ENCODE results near the gene DNHD1.

- TF ChIP-seq TAF1 (IDR thresholded peaks at IDR 0.05; ENCODE audit: borderline replicate concordance, insufficient read depth, low read length) (no peak), SIN3A (IDR thresholded peaks at IDR 0.05; ENCODE audit: borderline replicate concordance, insufficient read depth, low read length) (no peak), POLR2AphosphoS5 (IDR thresholded peaks at IDR 0.05; ENCODE audit: low read depth, low read length) (0 out of 2 replicates have a peak, but pooled peaks have one; percentile 23), FOXP2 (optimal IDR thresholded peaks at IDR 0.05; ENCODE audit: borderline replicate concordance, extremely low read depth, extremely low read length, insufficient read depth) (no peak)
- TF ChIP-seq, protein P1, sequence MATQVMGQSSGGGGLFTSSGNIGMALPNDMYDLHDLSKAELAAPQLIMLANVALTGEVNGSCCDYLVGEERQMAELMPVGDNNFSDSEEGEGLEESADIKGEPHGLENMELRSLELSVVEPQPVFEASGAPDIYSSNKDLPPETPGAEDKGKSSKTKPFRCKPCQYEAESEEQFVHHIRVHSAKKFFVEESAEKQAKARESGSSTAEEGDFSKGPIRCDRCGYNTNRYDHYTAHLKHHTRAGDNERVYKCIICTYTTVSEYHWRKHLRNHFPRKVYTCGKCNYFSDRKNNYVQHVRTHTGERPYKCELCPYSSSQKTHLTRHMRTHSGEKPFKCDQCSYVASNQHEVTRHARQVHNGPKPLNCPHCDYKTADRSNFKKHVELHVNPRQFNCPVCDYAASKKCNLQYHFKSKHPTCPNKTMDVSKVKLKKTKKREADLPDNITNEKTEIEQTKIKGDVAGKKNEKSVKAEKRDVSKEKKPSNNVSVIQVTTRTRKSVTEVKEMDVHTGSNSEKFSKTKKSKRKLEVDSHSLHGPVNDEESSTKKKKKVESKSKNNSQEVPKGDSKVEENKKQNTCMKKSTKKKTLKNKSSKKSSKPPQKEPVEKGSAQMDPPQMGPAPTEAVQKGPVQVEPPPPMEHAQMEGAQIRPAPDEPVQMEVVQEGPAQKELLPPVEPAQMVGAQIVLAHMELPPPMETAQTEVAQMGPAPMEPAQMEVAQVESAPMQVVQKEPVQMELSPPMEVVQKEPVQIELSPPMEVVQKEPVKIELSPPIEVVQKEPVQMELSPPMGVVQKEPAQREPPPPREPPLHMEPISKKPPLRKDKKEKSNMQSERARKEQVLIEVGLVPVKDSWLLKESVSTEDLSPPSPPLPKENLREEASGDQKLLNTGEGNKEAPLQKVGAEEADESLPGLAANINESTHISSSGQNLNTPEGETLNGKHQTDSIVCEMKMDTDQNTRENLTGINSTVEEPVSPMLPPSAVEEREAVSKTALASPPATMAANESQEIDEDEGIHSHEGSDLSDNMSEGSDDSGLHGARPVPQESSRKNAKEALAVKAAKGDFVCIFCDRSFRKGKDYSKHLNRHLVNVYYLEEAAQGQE (IDR thresholded peaks at IDR 0.05; ENCODE audit: insufficient read depth in 1 of 2, low read depth in 2 of 2, low read length in 2 of 2) = no peak
These were observed 111.8 kb downstream of the DNHD1 start for GRCh38 chr11:6608726-6609501.
